ENCODE data around the gene NDUFA3. TPM values are rescaled to one million over a fixed set of nuclear protein-coding genes. Genes with fewer than 3 reads are reported as not detected.

Gene NDUFA3
- total RNA-seq, 1 experiment from 2014 or later: 211 TPM

GRCh38 chr19:54142166-54142780, 39.6 kb downstream of the NDUFA3 start:
- DNase-seq (ENCODE audit: low read depth, low spot score) (no peak), ATAC-seq (no peak)
- TF ChIP-seq CTCF (IDR thresholded peaks at IDR 0.05): no peak
- TF ChIP-seq POLR2AphosphoS5 (IDR thresholded peaks at IDR 0.05; ENCODE audit: low read depth, low read length): no peak
- TF ChIP-seq SIN3A (IDR thresholded peaks at IDR 0.05; ENCODE audit: borderline replicate concordance, insufficient read depth, low read depth, low read length): no peak
- peaks cover 44% of the 10 kb centered on the region for H3K36me3 ChIP-seq (ENCODE audit: control insufficient read depth, insufficient read depth, low read length)
- BruUV-seq (replicated peaks): TSS peak; percentile 24
- H3K27me3 ChIP-seq (ENCODE audit: control insufficient read depth, insufficient read depth, low read length): no peaks in the 10 kb centered on the region
- H3K4me1 ChIP-seq (ENCODE audit: control insufficient read depth, insufficient read depth, low read length): peaks cover 26% of the 10 kb centered on the region
- intact Hi-C loops (cut with micrococcal nuclease; ENCODE audit: unreplicated experiment) (no loop called here), in situ Hi-C loops (cut with HindIII; ENCODE audit: low pct_unique_long_range_greater_than_20kb, low sequenced_read_pairs) (no loop called here)
- H3K27ac ChIP-seq (ENCODE audit: low read length): no peak overlapping the region
- ChIA-PET CTCF (no interaction called here), POLR2A (interaction anchor here (0.6 kb wide), 1 partner anchor 26 kb away, joined by 4 read pairs; no protein-coding TSS in a partner anchor)
- H3K4me3 ChIP-seq (ENCODE audit: low read depth in 2 of 2, low read length in 2 of 2): no peak overlapping the region
- no peaks in the 10 kb centered on the region for H3K9me3 ChIP-seq (ENCODE audit: control insufficient read depth, insufficient read depth, low read depth, low read length)

- ChIA-PET CTCF (interaction anchor here (0.6 kb wide), 1 partner anchor 237 kb away, joined by 5 read pairs; no protein-coding TSS in a partner anchor), POLR2A (no interaction called here)
- TF ChIP-seq REST (IDR thresholded peaks at IDR 0.05; ENCODE audit: insufficient read depth in 1 of 2, low read depth in 2 of 2, low read length in 1 of 2) (no peak), CTCF (IDR thresholded peaks at IDR 0.05) (no peak), SIN3A (IDR thresholded peaks at IDR 0.05; ENCODE audit: borderline replicate concordance, insufficient read depth, low read depth, low read length) (no peak), POLR2AphosphoS5 (IDR thresholded peaks at IDR 0.05; ENCODE audit: low read depth, low read length) (no peak), TCF7L2 (IDR thresholded peaks at IDR 0.05; ENCODE audit: low read depth, low read length) (no peak)
- Histone ChIP-seq H3K27ac (ENCODE audit: low read length) (no peak overlapping the region), H3K36me3 (ENCODE audit: control insufficient read depth, insufficient read depth, low read length) (peaks cover 55% of the 10 kb centered on the region), H3K9me3 (ENCODE audit: control insufficient read depth, insufficient read depth, low read depth, low read length) (no peaks in the 10 kb centered on the region), H3K27me3 (ENCODE audit: control insufficient read depth, insufficient read depth, low read length) (no peaks in the 10 kb centered on the region), H3K4me3 (ENCODE audit: low read depth in 2 of 2, low read length in 2 of 2) (no peak overlapping the region), H3K4me1 (ENCODE audit: control insufficient read depth, insufficient read depth, low read length) (peaks cover 6% of the 10 kb centered on the region; the same call in 1 of the 2 replicates)
- in situ Hi-C loops (cut with HindIII; ENCODE audit: low pct_unique_long_range_greater_than_20kb, low sequenced_read_pairs): no loop called here
- no TSS peak for BruUV-seq (replicated peaks)
- no peak; the same call in 1 of the 2 replicates for ATAC-seq
- no peak for DNase-seq (ENCODE audit: low read depth, low spot score)
- intact Hi-C loops (cut with micrococcal nuclease; ENCODE audit: unreplicated experiment): no loop called here
Measured at GRCh38 chr19:54145541-54146158, 43.0 kb downstream of the NDUFA3 start.

Measured in Panc1 (cell line).